NAMALWA (cell line): ENCODE data around the gene OR52N4.
"Not testable (repeated sequence)": the region's sequence is repeated elsewhere in the genome, so short reads cannot be mapped to it uniquely, and the experiment has no call there.

Source experiments
- DNase-seq: peaks from one replicate; pipeline ENCODE4 v3.0.0-alpha.2; 2015; ENCODE audit warnings: low spot score

OR52N4 gene

DNA sequence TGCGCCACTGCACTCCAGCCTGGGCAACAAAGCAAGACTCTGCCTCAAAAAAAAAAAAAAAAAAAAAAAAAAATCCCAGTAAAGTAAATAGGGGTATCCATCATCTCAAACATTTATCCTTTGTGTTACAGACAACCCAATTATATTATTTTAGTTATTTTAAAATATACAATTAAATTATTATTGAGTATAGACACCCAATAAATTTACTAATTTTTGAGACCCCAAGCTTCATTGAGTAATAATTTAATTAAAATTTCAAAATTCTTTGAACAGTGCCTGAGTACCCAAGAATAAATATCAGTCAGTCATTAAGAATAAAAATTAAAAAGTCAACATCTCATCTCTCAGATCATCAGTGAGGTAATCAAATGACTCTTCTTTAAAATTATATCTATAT lies at the start of gene OR52N4:
Gene OR52N4, plus strand, starts transcription at position 301 of the 400 bp plus-strand sequence. CDS start 498 bp downstream, outside the sequence.
- DNase-seq, result no peak

DNA sequence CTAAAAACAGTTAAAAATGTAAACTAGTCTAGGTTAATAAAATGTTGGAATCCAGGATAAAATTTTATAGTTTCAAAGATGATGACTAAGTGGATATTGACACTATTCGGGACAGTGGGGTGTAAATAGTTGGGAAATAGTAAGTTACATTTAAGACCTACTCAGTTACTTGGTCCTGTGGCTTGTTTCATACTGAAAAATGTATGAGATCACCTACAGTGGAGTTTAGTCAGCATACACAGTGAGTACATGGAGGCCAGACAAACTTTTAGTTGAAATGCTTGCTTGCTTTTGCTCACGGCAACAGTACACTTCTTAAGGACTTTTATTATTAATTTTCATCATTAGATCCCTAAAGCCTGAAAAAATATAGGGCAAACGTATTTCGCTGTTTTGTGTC lies 48.4 kb upstream of the OR52N4 start:
- no peak for DNase-seq

GRCh38 chr11:5712507-5712906 lies 41.5 kb upstream of the OR52N4 start:
- DNase-seq, result peak; percentile 39

- no peak for DNase-seq
Measured at GRCh38 chr11:5713695-5714094, 40.3 kb upstream of the OR52N4 start.

GRCh38 chr11:5716518-5716917 lies 37.5 kb upstream of the OR52N4 start:
- DNase-seq, result not testable (repeated sequence)

DNA sequence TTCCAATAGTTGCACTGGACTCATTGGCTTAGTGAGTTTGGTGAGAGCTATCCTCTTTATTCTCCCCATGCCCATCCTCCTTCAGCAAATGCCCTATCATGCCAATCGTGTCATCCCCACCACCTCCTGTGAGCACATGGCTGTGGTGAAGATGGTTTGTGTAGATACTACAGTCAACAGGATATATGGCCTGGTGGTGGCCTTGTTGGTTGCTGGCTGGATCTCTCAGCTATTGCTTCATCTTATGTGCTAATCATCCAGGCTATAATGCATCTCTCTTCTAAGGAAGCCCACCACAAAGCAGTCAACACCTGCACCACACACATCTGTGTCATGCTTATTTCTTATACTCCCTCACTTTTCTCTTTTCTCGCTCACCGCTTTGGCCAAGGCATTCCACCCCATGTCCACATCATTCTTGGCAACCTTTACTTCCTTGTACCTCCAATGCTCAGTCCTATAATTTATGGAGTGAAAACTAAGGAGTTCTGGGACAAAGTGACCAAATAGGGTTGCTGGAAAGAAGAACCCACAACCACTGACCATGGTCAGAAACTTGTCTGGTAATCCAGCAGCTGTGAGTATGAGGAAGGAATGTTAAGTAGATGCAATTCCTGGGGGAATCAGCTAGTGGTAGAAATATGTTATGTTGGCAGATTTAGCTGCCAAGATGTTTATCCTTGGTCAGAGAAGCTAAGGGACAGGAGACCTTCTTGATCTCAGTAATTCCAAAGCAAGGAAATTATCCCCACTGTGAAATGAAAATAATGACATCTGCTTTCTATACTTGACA lies 34.1 kb upstream of the OR52N4 start:
- no peak for DNase-seq

- no peak for DNase-seq
Measured at GRCh38 chr11:5722622-5723021, 31.4 kb upstream of the OR52N4 start.

GRCh38 chr11:5726351-5726750 lies 27.7 kb upstream of the OR52N4 start:
- no peak for DNase-seq

DNA sequence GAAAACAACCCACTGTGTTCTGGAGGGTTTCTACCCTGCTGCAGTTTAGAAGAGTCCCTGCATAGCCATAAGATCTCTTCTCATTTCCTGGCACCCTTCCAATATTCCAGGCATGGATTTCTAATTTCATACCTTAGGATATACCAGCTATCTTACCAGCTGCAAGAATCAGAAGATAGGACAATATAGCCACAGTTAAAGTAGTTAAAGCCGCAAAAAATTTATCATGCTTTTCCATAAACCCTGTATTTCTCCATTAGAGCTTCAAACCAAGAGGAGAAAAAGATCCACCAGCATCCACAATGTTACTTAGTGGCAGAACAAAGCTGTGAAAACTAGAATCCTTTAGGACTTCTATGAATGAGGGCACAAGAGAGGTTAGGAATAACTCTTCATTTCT lies 26.4 kb upstream of the OR52N4 start:
- no peak for DNase-seq

DNA sequence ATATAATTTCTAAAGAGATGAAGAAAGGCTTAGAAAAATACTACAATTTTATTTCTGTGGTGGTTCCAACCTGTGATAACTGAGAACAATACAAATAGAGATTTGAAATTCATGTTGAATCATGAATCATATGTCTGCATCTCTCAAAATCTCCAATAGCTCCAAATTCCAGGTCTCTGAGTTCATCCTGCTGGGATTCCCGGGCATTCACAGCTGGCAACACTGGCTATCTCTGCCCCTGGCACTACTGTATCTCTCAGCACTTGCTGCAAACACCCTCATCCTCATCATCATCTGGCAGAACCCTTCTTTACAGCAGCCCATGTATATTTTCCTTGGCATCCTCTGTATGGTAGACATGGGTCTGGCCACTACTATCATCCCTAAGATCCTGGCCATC lies 17.6 kb upstream of the OR52N4 start, which contains the start of gene OR56B1:
Gene OR56B1, plus strand, starts transcription at position 53 of the 400 bp plus-strand sequence. Its CDS starts 69 bp downstream, at position 122.
- DNase-seq, result no peak

DNA sequence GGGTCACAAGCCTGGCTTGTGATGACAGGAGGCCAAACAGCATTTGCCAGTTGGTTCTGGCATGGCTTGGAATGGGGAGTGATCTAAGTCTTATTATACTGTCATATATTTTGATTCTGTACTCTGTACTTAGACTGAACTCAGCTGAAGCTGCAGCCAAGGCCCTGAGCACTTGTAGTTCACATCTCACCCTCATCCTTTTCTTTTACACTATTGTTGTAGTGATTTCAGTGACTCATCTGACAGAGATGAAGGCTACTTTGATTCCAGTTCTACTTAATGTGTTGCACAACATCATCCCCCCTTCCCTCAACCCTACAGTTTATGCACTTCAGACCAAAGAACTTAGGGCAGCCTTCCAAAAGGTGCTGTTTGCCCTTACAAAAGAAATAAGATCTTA lies 17.0 kb upstream of the OR52N4 start:
- no peak for DNase-seq

DNA sequence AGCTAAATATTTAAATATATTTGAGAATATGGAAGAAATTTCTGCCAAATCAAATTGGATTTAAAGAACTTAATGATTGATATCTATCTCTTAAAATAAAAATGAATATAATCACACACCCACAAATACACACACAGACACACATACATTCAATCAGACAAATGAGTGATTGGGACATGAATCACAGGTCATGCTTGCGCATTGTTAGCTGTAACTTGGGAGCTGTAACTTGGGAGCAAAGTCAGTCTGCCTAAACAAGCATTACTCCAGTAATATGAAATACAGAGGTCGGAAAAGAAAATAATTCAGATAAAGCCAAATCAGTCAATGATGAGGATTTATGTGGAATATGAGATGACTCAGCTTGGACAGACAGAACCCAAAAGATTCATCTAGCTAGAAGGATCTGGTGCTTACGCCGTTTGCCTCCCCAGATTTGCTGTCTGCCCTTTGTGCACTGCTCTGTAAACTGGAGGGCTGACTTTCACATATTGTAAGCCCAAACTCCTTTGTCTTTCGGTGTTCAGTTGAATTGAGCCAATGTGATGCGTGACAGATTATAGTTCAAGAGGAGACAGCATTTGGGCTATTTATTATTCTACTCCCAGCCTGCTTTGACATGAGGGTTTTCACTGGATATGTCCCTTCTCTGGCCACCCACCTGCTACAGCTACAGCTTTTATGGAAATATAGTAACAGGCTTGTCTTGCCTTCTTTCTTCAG lies 16.2 kb upstream of the OR52N4 start:
- no peak for DNase-seq

DNA sequence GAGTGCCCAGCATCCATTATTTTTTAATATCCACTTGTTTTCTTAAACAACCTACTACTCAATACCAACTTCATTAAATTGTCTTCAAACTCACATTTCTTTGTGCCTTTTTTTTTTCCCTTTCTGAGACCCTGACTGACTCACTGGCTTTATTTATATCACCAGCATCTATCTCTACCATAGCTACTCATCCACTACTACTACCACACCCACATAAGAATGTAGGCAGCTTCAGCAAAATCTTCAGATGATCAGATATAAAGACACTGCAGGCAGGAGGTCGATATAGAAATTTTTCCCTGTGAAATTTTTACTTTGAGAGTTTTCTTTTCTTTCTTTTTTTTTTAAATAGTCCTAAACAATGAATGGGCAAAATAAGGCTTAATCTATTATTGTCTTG lies 15.6 kb upstream of the OR52N4 start:
- no peak for DNase-seq

- DNase-seq, result no peak
Measured at GRCh38 chr11:5746614-5747013, 7.4 kb upstream of the OR52N4 start.

- DNase-seq, result no peak
Measured at GRCh38 chr11:5749836-5750235, 4.2 kb upstream of the OR52N4 start.

- no peak for DNase-seq
Measured at GRCh38 chr11:5767056-5767455, 13.0 kb downstream of the OR52N4 start.

DNA sequence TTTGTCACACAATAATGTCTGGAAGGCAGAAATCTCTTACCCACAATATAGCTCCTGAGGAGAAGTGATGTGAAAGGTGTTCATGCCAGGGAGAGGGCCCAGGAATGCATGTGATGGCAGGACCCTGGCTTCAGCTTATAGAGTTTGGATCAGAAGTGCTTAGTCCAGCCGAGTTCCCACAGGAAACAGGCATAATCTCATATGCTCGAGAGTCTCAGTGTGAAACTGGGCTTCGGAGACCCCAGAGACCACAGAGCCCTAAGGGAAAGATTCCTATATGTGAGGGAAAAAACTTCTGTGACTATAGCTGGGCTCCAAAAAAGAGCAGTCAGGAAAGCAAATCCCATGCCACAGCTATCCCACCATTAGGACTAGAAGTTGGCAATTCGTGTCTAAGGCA lies 29.2 kb downstream of the OR52N4 start, which contains the start of gene OR52N5:
Gene OR52N5, minus strand, starts transcription at position 101 of the 400 bp plus-strand sequence. CDS start 4,721 bp downstream, outside the sequence.
- no peak for DNase-seq

DNA sequence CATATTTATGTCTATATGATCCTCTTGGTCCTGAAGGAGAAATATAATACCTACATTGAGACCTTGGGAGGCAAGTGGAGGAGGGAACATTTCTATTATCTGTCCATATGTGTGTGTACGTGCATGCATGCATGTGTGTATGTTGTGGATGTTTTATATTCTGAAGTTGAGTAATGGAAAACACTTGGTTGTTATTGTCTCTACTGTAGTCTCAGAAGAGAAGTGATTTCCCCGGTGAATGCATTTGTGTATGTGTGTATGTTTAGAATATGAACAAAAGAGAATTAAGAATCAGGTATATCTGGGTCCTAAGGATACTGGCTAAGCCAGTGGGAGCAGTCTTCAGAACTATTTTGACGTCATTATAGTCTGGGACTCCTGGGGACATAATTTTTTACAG lies 37.1 kb downstream of the OR52N4 start, which contains the start of gene OR52N1:
Gene OR52N1, minus strand, starts transcription at position 101 of the 400 bp plus-strand sequence. CDS start 2,449 bp downstream, outside the sequence.
- DNase-seq, result no peak

DNA sequence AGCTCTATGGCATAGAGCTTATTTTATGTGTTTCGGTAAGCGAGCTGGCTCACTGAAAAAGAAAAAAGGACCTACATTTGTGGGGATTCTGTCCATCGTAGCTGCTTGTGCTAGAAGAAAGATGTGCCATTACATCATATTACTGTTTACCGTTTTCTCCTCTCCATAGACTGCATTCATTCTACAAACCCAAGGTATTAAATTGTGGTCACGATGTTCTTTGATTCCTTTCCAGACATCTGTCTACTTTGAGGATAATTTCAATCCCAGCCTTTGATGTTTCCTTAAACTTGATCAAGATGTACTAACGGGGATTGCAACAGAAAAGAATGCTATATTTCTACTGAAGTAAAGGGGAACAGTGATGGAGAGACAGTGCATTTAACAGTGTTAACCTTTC lies 42.5 kb downstream of the OR52N4 start:
- DNase-seq, result no peak

GRCh38 chr11:5803982-5804381 lies 49.9 kb downstream of the OR52N4 start:
- DNase-seq, result no peak
